NB4 (cell line): ENCODE measurements around the gene SLC24A4.

Experiments
- POLR2A ChIP-seq: IDR thresholded peaks from 2 replicates; pipeline ENCODE4 v1.6.1; 2011; ENCODE audit warnings: mild to moderate bottlenecking; ENCODE audit not compliant: insufficient read length; ENCODE audit errors: extremely low read depth
- TF ChIP-seq, protein P1 (sequence below): IDR thresholded peaks from one replicate; pipeline ENCODE4 v1.5.1; 2012; ENCODE audit warnings: low read depth, low read length
- TF ChIP-seq, protein P2 (sequence below): IDR thresholded peaks from 2 replicates; pipeline ENCODE4 v1.6.1; 2011; ENCODE audit warnings: low read depth, low read length

DNA sequence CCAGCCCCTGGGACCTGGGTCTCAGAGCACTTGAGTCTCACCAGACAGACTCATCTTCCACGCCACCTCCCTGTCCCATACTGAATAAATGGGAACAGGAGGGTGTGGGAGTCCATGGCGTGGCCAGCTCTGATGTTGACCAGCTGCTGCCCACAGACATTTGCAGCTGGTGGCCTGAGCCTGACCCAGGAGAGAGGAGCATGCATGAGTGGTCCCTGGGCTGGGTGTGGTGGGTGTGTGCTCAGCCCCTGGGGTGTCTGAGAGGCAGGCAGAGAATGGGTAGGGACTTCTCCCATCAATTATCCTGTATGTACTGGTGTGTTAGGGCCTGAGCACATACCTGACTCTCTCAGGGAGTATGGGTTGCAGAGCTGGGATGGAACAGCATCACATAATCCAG is 49.3 kb downstream of the SLC24A4 start:
- TF ChIP-seq, protein P1, sequence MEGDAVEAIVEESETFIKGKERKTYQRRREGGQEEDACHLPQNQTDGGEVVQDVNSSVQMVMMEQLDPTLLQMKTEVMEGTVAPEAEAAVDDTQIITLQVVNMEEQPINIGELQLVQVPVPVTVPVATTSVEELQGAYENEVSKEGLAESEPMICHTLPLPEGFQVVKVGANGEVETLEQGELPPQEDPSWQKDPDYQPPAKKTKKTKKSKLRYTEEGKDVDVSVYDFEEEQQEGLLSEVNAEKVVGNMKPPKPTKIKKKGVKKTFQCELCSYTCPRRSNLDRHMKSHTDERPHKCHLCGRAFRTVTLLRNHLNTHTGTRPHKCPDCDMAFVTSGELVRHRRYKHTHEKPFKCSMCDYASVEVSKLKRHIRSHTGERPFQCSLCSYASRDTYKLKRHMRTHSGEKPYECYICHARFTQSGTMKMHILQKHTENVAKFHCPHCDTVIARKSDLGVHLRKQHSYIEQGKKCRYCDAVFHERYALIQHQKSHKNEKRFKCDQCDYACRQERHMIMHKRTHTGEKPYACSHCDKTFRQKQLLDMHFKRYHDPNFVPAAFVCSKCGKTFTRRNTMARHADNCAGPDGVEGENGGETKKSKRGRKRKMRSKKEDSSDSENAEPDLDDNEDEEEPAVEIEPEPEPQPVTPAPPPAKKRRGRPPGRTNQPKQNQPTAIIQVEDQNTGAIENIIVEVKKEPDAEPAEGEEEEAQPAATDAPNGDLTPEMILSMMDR, result no peak
- no peak for TF ChIP-seq POLR2A
- TF ChIP-seq, protein P2, sequence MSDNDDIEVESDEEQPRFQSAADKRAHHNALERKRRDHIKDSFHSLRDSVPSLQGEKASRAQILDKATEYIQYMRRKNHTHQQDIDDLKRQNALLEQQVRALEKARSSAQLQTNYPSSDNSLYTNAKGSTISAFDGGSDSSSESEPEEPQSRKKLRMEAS, result no peak
